Stimulated activated naive CD8-positive, alpha-beta T cell treated with anti-CD3 and anti-CD28 coated beads, Interleukin-15, Interleukin-2, amounts not matched to agents 100 ng/mL and 50 ng/mL, for 24 hours (primary cell): ENCODE data around the gene CMIP.
A peak's percentile ranks its signal among the peaks of the same experiment; 100 is the strongest.

ENCODE experiments used
- H3K27ac Mint-ChIP-seq: one replicate; pipeline ENCODE4 v1.8.0; 2021; ENCODE audit warnings: mild to moderate bottlenecking, mixed read lengths
- H3K27me3 Mint-ChIP-seq: one replicate; pipeline ENCODE4 v1.8.0; 2021; ENCODE audit warnings: mixed read lengths
- H3K36me3 Mint-ChIP-seq: one replicate; pipeline ENCODE4 v1.8.0; 2021; ENCODE audit warnings: low read depth, mixed read lengths
- H3K4me1 Mint-ChIP-seq: one replicate; pipeline ENCODE4 v1.8.0; 2021; ENCODE audit warnings: low read depth, mixed read lengths
- H3K4me3 Mint-ChIP-seq: one replicate; pipeline ENCODE4 v1.8.0; 2021; ENCODE audit warnings: mild to moderate bottlenecking, mixed read lengths
- H3K9me3 Mint-ChIP-seq: one replicate; pipeline ENCODE4 v1.8.0; 2021; ENCODE audit warnings: mixed read lengths

Gene CMIP

DNA sequence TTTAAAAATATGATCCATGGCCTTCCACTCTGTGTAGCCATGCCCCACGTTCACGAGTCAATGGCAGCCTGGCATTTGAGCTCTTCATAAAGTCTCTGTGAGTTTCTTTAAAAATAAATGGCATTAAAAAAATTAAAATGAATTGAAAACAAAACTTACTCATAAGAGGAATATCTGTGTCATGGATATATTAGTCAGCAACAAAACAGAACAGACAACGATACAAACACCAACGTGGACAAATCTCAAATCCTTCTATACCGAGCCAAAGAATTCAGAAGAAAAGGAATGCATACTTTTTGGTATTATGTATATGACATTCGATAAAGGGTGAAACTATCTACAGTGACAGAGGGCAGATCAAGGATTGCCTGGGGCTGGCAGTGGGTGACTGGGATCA, 8.2 kb upstream of the CMIP start:
- Mint-ChIP-seq H3K4me1 (peaks cover 1% of the 10 kb centered on the region), H3K27me3 (peaks cover 19% of the 10 kb centered on the region), H3K9me3 (no peaks in the 10 kb centered on the region), H3K36me3 (no peaks in the 10 kb centered on the region), H3K4me3 (no peak overlapping the region), H3K27ac (no peak overlapping the region)

- no peak overlapping the region for H3K4me3 Mint-ChIP-seq
- H3K36me3 Mint-ChIP-seq = no peaks in the 10 kb centered on the region
- H3K9me3 Mint-ChIP-seq = no peaks in the 10 kb centered on the region
- H3K27ac Mint-ChIP-seq = no peak overlapping the region
- peaks cover 19% of the 10 kb centered on the region for H3K27me3 Mint-ChIP-seq
- H3K4me1 Mint-ChIP-seq = peaks cover 3% of the 10 kb centered on the region
Observed at GRCh38 chr16:81437865-81438264, 6.7 kb upstream of the CMIP start.

DNA sequence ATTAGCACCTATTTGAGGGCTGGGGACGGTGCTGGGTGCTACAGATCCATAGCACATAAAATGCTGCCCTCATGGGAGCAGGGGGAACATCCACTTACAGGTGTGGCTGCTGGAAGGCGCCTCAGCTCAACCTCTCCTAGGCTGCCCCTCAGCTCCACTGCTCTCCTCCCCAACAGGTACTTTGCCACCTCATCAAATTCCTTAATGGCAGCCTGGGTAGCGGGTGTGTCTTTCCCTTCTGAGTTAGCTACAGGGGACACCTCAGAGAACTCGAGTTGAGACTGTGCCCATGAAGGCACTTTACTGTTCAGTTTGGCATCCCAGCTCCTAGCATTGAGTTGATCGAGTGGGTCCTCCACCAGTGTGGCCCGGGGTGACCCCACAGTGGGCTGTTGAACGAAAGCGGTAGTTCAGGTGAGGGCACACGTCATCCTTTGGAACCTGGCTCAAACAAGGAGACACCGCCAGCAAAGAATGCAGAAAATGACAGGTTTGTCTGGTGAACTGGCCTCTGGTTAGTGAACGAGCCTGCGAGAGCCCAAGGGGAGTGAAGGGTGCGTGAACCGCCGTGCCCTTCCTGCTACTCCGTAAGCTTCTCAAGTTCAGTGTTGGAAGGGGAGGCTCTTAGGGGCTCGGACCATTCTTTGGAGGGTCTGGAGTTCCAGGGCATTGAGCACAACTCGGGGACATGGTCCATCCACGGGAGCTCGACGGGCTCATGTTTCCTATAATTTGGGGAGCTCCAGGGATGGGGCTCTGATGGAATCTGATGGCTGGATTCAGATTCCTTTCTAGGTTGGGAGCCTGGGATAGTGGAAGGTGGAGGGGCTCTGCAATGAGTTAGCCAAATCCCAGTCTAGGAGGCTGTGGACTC, 3.5 kb upstream of the CMIP start:
- Mint-ChIP-seq H3K27ac (no peak overlapping the region), H3K4me3 (no peak overlapping the region), H3K27me3 (peaks cover 19% of the 10 kb centered on the region), H3K4me1 (peaks cover 13% of the 10 kb centered on the region), H3K36me3 (no peaks in the 10 kb centered on the region), H3K9me3 (no peaks in the 10 kb centered on the region)

- Mint-ChIP-seq H3K9me3 (no peaks in the 10 kb centered on the region), H3K4me3 (no peak overlapping the region), H3K36me3 (peaks cover 3% of the 10 kb centered on the region), H3K4me1 (peaks cover 25% of the 10 kb centered on the region), H3K27ac (no peak overlapping the region), H3K27me3 (peaks cover 15% of the 10 kb centered on the region)
Observed at GRCh38 chr16:81442220-81442915, 2.2 kb upstream of the CMIP start.

- H3K27ac Mint-ChIP-seq = no peak overlapping the region
- H3K36me3 Mint-ChIP-seq = peaks cover 3% of the 10 kb centered on the region
- H3K9me3 Mint-ChIP-seq = no peaks in the 10 kb centered on the region
- peaks cover 11% of the 10 kb centered on the region for H3K27me3 Mint-ChIP-seq
- H3K4me3 Mint-ChIP-seq = peak overlapping the region; percentile 66
- H3K4me1 Mint-ChIP-seq = peaks cover 33% of the 10 kb centered on the region
Observed at GRCh38 chr16:81442916-81443687, 1.5 kb upstream of the CMIP start.

- Mint-ChIP-seq H3K4me1 (peaks cover 40% of the 10 kb centered on the region), H3K4me3 (peak overlapping the region; percentile 66), H3K9me3 (no peaks in the 10 kb centered on the region), H3K27me3 (peaks cover 9% of the 10 kb centered on the region), H3K27ac (peak overlapping the region; percentile 71), H3K36me3 (peaks cover 3% of the 10 kb centered on the region)
Observed at GRCh38 chr16:81443688-81444447, 740 bp upstream of the CMIP start.

DNA sequence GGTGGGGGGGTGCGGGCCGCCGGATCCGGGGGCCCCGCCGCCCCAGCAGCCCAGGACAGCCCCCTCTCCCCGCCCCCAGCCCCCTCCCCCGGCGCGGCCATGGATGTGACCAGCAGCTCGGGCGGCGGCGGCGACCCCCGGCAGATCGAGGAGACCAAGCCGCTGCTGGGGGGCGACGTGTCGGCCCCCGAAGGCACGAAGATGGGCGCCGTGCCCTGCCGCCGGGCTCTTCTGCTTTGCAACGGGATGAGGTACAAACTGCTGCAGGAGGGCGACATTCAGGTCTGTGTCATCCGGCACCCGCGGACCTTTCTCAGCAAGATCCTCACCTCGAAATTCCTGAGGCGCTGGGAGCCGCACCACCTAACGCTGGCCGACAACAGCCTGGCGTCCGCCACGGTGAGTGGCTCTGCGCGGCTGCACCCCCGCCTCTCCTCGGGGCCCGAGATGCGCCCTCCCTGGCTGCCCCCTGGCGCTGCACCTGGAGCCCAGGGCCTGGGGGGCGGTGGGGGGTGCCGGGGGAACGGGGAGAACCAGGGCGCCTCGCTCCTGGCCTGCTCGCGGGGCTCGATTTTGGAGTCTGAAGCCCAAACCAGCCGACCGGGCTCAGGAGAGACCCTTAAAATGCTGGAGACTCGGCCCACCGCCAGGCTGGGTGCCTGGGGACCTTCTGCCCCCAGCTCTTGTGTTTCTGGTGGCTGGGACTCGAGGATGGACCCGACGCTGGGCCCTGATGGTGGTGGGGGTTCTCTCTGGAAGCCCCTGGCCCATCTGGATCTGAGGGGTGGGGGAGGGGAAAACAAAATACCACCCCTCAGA, 744 bp downstream of the CMIP start:
- peaks cover 2% of the 10 kb centered on the region for H3K9me3 Mint-ChIP-seq
- H3K27me3 Mint-ChIP-seq = peaks cover 3% of the 10 kb centered on the region
- H3K4me3 Mint-ChIP-seq = peak overlapping the region; percentile 88
- peaks cover 5% of the 10 kb centered on the region for H3K36me3 Mint-ChIP-seq
- H3K27ac Mint-ChIP-seq = peak overlapping the region; percentile 86
- peaks cover 55% of the 10 kb centered on the region for H3K4me1 Mint-ChIP-seq

DNA sequence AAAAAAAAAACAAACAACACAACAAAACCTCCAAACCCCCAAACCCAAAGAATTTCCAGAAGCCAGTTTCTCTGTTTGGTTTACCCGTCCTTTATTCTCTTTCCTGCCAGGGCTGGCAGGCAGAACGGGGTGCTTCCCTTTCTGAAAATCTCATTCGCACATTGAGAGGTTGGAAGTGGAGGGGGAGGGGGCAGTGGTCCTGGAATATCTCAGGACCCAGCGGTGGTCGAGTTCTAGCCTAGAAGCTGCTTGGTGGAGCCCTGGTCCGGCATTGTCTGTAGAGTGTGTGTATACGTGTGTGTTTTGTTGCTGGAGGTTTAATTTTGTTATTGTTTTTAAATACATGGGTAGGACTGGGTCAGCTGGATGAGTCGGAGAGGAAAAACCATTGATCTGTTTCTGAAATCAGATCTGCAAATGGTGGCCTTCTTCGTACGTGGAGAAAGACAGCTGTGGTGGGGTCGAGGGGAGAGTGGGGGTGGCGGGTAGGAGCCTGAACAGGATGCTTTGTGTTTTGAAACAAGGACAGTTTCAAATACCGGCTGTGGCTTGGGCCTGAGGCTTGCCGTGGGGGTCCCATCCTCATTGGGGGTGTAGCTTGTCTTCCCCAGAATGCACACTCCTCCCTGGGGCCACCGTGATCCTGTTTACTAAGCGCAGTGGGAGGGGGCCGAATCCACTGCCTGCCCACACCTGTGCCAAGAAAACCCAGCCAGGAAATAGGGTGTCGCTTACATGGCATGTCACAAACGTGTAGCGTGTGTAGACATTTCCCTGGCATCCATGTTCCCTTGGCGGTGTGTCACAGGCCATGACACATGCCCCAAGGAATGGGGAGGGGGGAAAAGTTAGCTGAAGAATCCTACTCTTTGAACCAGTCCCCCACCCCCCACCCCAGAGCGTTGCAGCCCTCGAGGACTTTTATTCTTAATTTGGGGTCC, 1.6 kb downstream of the CMIP start:
- Mint-ChIP-seq H3K4me3 (peak overlapping the region; percentile 88), H3K4me1 (peaks cover 64% of the 10 kb centered on the region), H3K36me3 (peaks cover 13% of the 10 kb centered on the region), H3K27me3 (no peaks in the 10 kb centered on the region), H3K9me3 (peaks cover 11% of the 10 kb centered on the region), H3K27ac (peak overlapping the region; percentile 86)

- H3K9me3 Mint-ChIP-seq = peaks cover 12% of the 10 kb centered on the region
- H3K27ac Mint-ChIP-seq = no peak overlapping the region
- H3K36me3 Mint-ChIP-seq = peaks cover 15% of the 10 kb centered on the region
- peak overlapping the region; percentile 88 for H3K4me3 Mint-ChIP-seq
- H3K27me3 Mint-ChIP-seq = no peaks in the 10 kb centered on the region
- peaks cover 71% of the 10 kb centered on the region for H3K4me1 Mint-ChIP-seq
Observed at GRCh38 chr16:81446907-81447268, 2.3 kb downstream of the CMIP start.

DNA sequence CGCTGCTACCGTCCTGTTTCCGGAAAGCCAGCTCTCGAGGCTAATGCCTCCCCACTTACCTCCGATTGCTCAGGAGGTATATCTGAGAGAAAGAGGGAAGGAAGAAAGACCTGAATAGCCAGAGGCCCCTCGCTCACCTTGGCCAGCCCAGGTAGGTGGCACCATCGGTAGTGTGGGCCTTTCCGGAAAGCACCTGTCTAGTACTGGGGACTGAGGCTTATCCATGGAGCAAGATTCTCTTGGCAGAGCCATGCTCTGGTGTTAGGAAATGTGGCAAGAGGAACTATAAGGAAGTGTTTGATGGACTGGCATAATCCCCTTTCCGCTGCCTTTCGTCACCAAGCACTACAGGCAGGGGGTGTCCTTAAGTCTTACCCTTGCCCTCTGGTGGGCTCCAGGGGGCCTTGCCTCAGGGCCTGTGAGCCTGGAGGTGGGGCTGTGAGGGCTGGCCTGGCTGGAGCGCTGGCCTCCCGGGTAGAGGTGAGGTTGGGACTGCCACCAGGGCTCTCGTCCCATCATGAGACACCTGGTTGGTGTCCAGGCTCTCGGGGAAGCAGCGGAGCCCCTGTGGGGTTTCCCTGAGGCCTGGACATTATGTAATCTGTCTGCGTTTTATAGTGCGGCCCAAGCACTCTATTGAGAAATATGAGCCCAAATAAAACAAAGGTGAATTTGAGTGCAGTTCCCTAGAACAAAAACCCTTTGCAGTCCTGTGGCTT, 2.9 kb downstream of the CMIP start:
- Mint-ChIP-seq H3K4me1 (peaks cover 77% of the 10 kb centered on the region), H3K27me3 (no peaks in the 10 kb centered on the region), H3K9me3 (peaks cover 12% of the 10 kb centered on the region), H3K36me3 (peaks cover 15% of the 10 kb centered on the region), H3K27ac (no peak overlapping the region), H3K4me3 (peak overlapping the region; percentile 88)

GRCh38 chr16:81448154-81449131, 3.8 kb downstream of the CMIP start:
- Mint-ChIP-seq H3K4me3 (no peak overlapping the region), H3K27ac (no peak overlapping the region), H3K36me3 (peaks cover 15% of the 10 kb centered on the region), H3K9me3 (peaks cover 12% of the 10 kb centered on the region), H3K27me3 (no peaks in the 10 kb centered on the region), H3K4me1 (peaks cover 80% of the 10 kb centered on the region)

GRCh38 chr16:81449241-81449640, 4.6 kb downstream of the CMIP start:
- no peak overlapping the region for H3K4me3 Mint-ChIP-seq

More at GRCh38 chr16:81449241-81449640, 4.6 kb downstream of the CMIP start:
- no peaks in the 10 kb centered on the region for H3K27me3 Mint-ChIP-seq
- no peak overlapping the region for H3K27ac Mint-ChIP-seq
- peaks cover 15% of the 10 kb centered on the region for H3K36me3 Mint-ChIP-seq
- H3K9me3 Mint-ChIP-seq = peaks cover 12% of the 10 kb centered on the region
- peaks cover 82% of the 10 kb centered on the region for H3K4me1 Mint-ChIP-seq
